Measurements from ENCODE around the gene SUSD3. TPM values are rescaled to one million over a fixed set of nuclear protein-coding genes. Genes with fewer than 3 reads are reported as not detected.

Gene SUSD3
- total and polyA plus RNA-seq, 10 of the 15 experiments (the other 5 are each of a cell fraction or from before 2014, with no cell fraction given) = 2.5 to 92.0 (median 31.1) TPM

- TF ChIP-seq BMI1 (IDR thresholded peaks at IDR 0.05; ENCODE audit: borderline replicate concordance) (no peak), EGR1 (IDR thresholded peaks at IDR 0.05; ENCODE audit: borderline replicate concordance in 1 of 2, low read depth in 2 of 2, low read length in 2 of 2) (peak in 1 of 2 experiments; percentile 93; a peak in 2 of 3 replicates), ASH2L (IDR thresholded peaks at IDR 0.05; ENCODE audit: borderline replicate concordance, low read depth) (no peak), KLF5 (IDR thresholded peaks at IDR 0.05; ENCODE audit: partially characterized antibody) (no peak), DPF2 (IDR thresholded peaks at IDR 0.05) (peak; percentile 91; the same call in 1 of the 2 replicates), BCL11A (IDR thresholded peaks at IDR 0.05; ENCODE audit: low read depth, low read length) (0 out of 2 replicates have a peak, but pooled peaks have one; percentile 22), RFX5 (IDR thresholded peaks at IDR 0.05; ENCODE audit: low read depth, low read length) (peak; percentile 93), USF2 (IDR thresholded peaks at IDR 0.05; ENCODE audit: borderline replicate concordance, low read depth, low read length) (no peak), PRDM15 (CRISPR knock-in tag; IDR thresholded peaks at IDR 0.05) (no peak), HCFC1 (IDR thresholded peaks at IDR 0.05; ENCODE audit: low read length) (no peak), SUZ12 (IDR thresholded peaks at IDR 0.05; ENCODE audit: unreplicated experiment) (no peak), ATF7 (IDR thresholded peaks at IDR 0.05; ENCODE audit: low read depth) (peak; percentile 40; the same call in 1 of the 2 replicates), RELB (IDR thresholded peaks at IDR 0.05; ENCODE audit: low read depth) (peak; percentile 98), MLLT1 (IDR thresholded peaks at IDR 0.05) (0 out of 2 replicates have a peak, but pooled peaks have one; percentile 63), RAD21 (IDR thresholded peaks at IDR 0.05; ENCODE audit: insufficient read depth, low read depth, low read length) (no peak), SMARCA5 (IDR thresholded peaks at IDR 0.05) (no peak), CREB1 (IDR thresholded peaks at IDR 0.05; ENCODE audit: low read depth) (peak; percentile 86), BRCA1 (IDR thresholded peaks at IDR 0.05; ENCODE audit: low read depth, low read length) (no peak), ZBED1 (IDR thresholded peaks at IDR 0.05; ENCODE audit: borderline replicate concordance) (no peak), TCF7 (IDR thresholded peaks at IDR 0.05; ENCODE audit: borderline replicate concordance) (no peak; the same call in 1 of the 2 replicates), RB1 (IDR thresholded peaks at IDR 0.05; ENCODE audit: borderline replicate concordance) (peak; percentile 80)
Observed at GRCh38 chr9:93134015-93134739, 75.7 kb downstream of the SUSD3 start, which contains the start of gene NINJ1 (continued).
